Activated CD4-positive, alpha-beta T cell treated with anti-CD3 and anti-CD28 coated beads, Interleukin-2, amount 50 U/mL, for 1 hour (primary cell): ENCODE measurements around the gene CACNA1G.

Source experiments
- DNase-seq: peaks from one replicate; pipeline ENCODE4 v3.0.0-alpha.2; 2020

Gene CACNA1G

GRCh38 chr17:50570032-50570431 is 9.5 kb downstream of the CACNA1G start:
- DNase-seq = no peak

GRCh38 chr17:50570528-50570927 is 10.0 kb downstream of the CACNA1G start:
- DNase-seq = no peak

DNA sequence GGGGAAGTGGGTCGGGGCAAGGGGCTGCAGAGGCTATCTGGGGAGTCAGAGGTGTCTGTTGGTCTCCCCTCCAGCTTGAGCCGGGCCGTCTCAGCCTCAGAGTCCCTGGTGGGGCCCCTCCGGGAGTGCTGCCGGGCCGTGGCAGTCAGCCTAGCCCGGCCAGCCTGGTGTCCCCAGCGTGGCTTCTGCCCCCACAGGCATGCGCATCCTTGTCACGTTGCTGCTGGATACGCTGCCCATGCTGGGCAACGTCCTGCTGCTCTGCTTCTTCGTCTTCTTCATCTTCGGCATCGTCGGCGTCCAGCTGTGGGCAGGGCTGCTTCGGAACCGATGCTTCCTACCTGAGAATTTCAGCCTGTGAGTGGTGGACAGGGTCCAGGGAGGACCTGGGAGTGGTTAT is 11.2 kb downstream of the CACNA1G start:
- no peak for DNase-seq

GRCh38 chr17:50572541-50572940 is 12.0 kb downstream of the CACNA1G start:
- no peak for DNase-seq

GRCh38 chr17:50573866-50574611 is 13.5 kb downstream of the CACNA1G start:
- no peak for DNase-seq

GRCh38 chr17:50575581-50576210 is 15.2 kb downstream of the CACNA1G start:
- DNase-seq = no peak

GRCh38 chr17:50576864-50577263 is 16.3 kb downstream of the CACNA1G start:
- no peak for DNase-seq

- DNase-seq = no peak
Observed at GRCh38 chr17:50577451-50577954, 17.0 kb downstream of the CACNA1G start.

GRCh38 chr17:50578173-50578572 is 17.7 kb downstream of the CACNA1G start:
- DNase-seq = no peak

GRCh38 chr17:50579399-50579798 is 18.9 kb downstream of the CACNA1G start:
- DNase-seq = no peak

DNA sequence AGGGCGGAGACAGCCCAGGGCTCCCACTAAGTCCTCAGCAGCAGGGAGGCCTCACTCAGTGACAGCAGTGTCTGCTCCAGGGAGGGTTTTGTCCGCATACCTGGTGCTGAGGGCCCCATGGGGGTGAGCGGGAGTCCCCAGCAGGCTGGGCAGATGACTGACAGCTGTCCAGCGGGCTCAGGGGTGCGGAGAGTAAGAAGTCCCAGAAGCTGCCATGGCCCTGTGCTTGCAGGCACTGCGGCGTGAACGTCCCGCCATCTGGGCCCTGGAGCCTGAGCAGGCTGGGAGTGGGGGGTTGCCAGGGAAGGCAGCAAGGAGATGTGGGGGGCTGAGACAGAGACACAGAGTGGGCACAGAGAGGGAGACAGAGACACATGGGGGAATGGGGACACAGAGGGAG is 20.1 kb downstream of the CACNA1G start:
- DNase-seq = no peak

- DNase-seq = no peak
Observed at GRCh38 chr17:50581316-50581715, 20.8 kb downstream of the CACNA1G start.

- no peak for DNase-seq
Observed at GRCh38 chr17:50582741-50583140, 22.2 kb downstream of the CACNA1G start.

GRCh38 chr17:50583641-50584040 is 23.1 kb downstream of the CACNA1G start:
- DNase-seq = no peak

GRCh38 chr17:50584116-50584515 is 23.6 kb downstream of the CACNA1G start:
- no peak for DNase-seq

DNA sequence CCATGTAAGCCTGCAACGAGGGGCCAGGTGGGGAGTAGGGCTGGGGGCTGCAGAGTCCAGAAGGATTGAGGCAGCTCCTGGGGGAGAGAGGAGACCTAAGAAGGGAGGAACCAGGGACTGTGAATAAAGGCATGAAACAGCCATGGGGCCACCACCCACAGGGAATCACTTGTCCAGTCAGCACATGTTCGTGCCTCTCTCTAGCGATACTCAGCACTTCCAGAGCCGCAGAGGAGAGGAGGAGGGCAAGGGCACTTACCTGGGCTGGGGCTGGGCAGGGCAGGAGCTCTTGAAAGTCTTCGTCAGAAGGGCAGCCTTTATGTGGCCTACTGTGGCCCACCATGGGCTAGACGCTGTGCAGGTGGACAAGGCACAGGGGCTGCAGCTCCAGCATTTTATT is 24.2 kb downstream of the CACNA1G start:
- DNase-seq = no peak

DNA sequence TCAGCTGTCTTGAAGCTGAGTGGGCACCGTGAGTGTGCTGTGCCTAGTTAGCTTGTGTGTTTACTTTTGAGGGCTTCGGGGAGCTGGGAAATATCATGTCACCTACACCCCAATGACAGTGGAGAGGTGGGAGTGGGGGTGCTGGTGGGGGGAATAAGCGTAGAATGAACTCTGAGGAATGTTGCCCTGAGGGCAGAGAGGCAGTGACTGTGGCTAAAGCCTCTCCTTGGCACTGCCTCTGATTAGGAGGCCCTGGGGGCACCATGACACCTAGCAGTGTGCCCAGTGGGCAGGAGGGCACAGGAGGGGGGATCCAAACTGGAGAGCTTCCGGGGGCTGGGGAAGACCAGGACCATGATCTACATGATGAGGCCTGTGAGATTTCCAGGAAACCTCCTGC is 24.8 kb downstream of the CACNA1G start:
- no peak for DNase-seq

DNA sequence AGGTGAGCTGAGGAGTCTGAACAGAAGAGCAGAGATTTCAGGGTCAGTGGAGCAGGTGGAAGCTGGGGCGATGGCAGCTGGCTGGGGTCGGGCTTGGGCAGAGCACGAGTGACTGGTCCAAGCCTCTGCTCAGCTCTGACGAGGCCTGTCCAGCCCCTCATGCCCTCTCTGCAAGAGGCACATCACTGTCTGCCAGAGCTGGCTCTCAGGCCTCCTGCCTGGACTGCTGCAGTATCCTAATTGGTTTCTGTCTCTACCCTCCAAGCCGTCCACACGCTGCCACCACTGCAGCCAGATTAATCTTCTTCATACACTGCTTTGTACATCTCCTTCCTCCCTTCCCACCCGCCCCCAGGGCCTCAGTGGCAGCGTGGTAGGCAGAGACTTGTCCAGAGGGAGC is 25.4 kb downstream of the CACNA1G start:
- DNase-seq = no peak

DNA sequence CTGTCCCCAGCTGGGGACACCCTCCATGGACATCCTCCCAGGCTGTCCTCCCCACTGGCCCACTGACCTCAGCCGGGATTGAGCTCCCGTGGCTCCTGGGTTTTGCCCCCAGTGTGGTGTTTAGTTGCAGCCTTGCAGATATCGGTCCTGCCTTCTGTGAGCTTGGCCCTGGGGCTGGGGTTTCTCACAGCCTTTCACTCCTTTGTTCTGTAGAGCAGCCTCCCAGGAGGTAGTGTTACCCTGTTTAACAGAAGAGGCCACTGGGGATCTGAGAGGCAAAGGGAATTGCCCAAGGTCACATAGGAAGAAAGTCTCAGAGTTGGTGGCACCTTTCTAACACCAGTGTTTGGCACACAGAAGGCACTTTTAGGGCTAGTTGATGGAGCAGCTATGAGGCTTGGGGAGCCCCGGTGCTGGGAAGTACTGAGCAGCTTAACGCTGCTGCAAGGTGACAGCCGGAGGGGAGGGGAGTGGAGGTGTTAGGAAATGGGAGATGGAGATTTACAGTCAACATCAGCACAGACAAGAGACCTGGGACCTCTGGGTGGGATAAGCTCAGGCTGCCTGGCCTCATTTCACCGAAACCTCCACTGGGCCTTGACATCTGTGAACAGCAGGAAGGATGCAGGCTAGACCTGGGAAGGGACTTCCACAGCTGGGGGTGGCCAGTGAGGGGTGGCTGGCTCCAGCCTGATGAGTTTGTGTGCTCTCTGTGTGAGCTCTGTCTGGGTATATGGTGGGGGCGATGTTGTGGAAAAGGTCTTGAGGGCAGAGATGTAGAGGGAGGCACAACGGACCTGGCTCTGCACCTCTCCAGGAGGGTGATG is 26.1 kb downstream of the CACNA1G start:
- no peak for DNase-seq

GRCh38 chr17:50587571-50587970 is 27.1 kb downstream of the CACNA1G start:
- no peak for DNase-seq

DNA sequence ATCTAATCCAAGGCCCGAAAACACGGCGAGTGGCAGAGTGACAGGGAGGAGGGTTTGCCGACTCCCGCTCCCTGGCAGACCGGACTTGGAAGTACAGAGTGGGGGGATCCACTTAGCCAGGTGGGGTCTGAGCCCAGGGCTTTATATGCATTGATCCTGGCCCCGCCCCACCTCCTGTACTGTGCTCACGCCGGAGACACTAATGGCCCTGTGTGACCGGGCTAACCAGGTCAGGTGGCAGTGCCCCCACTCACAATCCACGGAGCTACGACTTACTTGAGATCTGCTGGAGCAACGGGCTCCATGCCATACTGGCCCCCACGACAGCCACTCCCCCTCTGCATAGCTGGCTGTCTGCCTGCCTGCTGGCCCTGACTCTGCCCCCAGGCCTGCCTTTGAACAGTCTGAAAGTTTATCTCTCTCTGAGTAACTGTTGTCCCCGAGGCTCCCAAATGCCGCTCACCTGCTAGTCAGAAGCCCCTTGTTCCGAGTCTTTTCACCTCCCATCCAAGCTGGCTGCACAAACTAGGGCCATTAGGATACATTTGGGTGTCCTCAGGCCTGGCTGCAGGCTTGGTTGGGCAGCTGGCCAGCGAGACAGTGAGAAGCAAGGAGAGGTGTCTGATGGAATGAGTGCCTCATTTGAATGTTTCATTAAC is 28.0 kb downstream of the CACNA1G start:
- no peak for DNase-seq

DNA sequence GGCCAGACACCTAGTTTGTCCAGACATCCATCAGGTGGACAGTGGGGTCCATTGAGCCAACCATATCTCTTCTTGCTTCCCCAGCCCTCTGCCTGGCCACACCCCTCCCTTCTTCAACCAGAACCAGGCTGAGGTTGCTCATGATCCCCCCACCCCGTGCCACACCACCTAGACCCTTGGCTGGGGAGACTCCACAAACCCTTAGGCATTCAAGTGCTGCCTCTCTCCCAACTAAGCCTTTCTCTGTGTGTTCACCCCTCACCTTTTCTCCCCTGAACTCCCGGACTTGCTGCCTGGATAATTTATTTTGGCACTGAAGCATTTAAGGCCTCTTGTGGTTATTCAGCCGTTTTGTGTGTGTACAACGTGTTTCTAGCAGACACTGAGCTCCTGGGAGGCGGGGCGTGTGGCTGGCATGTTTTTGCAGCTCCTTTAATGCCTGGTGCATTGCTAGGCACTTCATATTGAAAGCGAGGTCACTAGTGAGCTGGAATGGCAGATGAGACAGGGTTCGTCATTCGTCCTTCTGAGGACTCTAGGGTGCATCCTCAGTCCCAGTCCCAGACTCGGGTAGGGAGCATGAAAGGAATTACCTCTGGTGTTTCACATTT is 28.7 kb downstream of the CACNA1G start:
- DNase-seq = no peak
